ENCODE measurements around the gene OR14A2.
A peak's percentile ranks its signal among the peaks of the same experiment; 100 is the strongest.

Gene OR14A2

GRCh38 chr1:247701338-247701737 is 46.6 kb downstream of the OR14A2 start:
- Histone ChIP-seq H3K14ac (ENCODE audit: low read length in 2 of 2) (no peak overlapping the region), H3K9ac (ENCODE audit: low read length) (no peak overlapping the region), H2BK120ac (ENCODE audit: low read depth, low read length) (no peak overlapping the region), H3K23ac (ENCODE audit: low read length in 2 of 2) (no peak overlapping the region), H3K18ac (ENCODE audit: low read depth in 1 of 2, low read length in 2 of 2) (no peak overlapping the region), H3K79me1 (replicated peaks; ENCODE audit: low read length, poor library complexity, severe bottlenecking) (no peaks in the 10 kb centered on the region), H2BK15ac (ENCODE audit: low read depth, poor library complexity, severe bottlenecking) (no peak overlapping the region), H2AK5ac (ENCODE audit: low read length, severe bottlenecking) (no peak overlapping the region), H2BK5ac (ENCODE audit: low read depth, low read length, poor library complexity, severe bottlenecking) (no peak overlapping the region), H3K4me2 (ENCODE audit: low read length, poor library complexity, severe bottlenecking) (no peak overlapping the region), H2BK12ac (ENCODE audit: low read length in 2 of 2) (no peak overlapping the region), H3K9me3 (ENCODE audit: control insufficient read depth, low read length) (peaks cover 36% of the 10 kb centered on the region), H3K27ac (ENCODE audit: low read length, poor library complexity, severe bottlenecking) (no peak overlapping the region), H3K36me3 (ENCODE audit: control insufficient read depth in 1 of 2, insufficient read depth in 2 of 2, low read depth in 1 of 2, low read length in 2 of 2) (no peaks in the 10 kb centered on the region), H4K91ac (ENCODE audit: low read length) (no peak overlapping the region), H4K8ac (ENCODE audit: low read length) (no peak overlapping the region), H3K4me3 (ENCODE audit: insufficient read depth in 1 of 2, low read depth in 1 of 2, low read length in 2 of 2) (no peak overlapping the region), H3K4me1 (ENCODE audit: control insufficient read depth, insufficient read depth, low read depth, low read length) (no peaks in the 10 kb centered on the region), H2AFZ (ENCODE audit: low read depth, low read length) (no peak overlapping the region), H3K27me3 (ENCODE audit: control insufficient read depth in 1 of 2, insufficient read depth in 1 of 2, low read length in 2 of 2) (no peaks in the 10 kb centered on the region), H3K4ac (ENCODE audit: low read depth in 1 of 2, low read length in 2 of 2) (no peak overlapping the region)
- 100% methylated on average over 1 of the region's 1 CpG for WGBS
- no peak for DNase-seq

DNA sequence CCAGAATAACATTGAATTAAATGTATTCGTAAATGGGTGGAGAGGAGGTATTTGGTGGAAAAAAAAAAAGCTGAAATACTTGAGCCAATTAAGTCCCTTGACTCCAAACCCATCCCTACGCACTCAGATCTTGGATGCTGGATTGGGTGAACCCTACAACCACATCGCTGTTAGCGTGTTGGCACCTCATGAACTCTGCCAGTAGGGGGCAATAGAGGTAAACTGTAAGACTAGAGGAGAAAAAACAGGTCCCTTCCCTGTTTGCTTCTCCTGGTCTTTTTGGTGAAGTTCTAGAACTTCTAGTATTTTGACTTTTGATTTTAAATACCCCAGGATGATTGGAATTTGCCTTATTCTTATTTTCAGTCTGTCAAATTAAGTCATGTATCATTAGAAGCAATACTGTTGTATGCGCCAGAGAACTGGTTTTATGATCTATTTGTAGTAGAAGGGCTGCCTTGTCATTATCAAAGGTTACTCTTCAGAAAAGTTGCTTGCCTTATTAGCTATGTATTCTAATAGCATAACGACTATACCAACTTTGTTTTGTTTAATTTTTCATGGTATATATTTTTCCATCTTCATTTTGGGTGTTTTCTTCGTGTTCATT is 66.5 kb downstream of the OR14A2 start:
- no peaks in the 10 kb centered on the region for H3K4me1 ChIP-seq (ENCODE audit: control insufficient read depth, insufficient read depth, low read depth, low read length)
- H3K27ac ChIP-seq (ENCODE audit: low read length, poor library complexity, severe bottlenecking), result no peak overlapping the region
- peak; percentile 23 for DNase-seq
- H2BK120ac ChIP-seq (ENCODE audit: low read depth, low read length), result no peak overlapping the region
- no peaks in the 10 kb centered on the region for H3K79me1 ChIP-seq (replicated peaks; ENCODE audit: low read length, poor library complexity, severe bottlenecking)
- H3K27me3 ChIP-seq (ENCODE audit: control insufficient read depth in 1 of 2, insufficient read depth in 1 of 2, low read length in 2 of 2), result no peaks in the 10 kb centered on the region
- H3K4ac ChIP-seq (ENCODE audit: low read depth in 1 of 2, low read length in 2 of 2), result no peak overlapping the region
- H3K9ac ChIP-seq (ENCODE audit: low read length), result no peak overlapping the region
- H3K18ac ChIP-seq (ENCODE audit: low read depth in 1 of 2, low read length in 2 of 2), result no peak overlapping the region
- no peak overlapping the region for H3K4me3 ChIP-seq (ENCODE audit: insufficient read depth in 1 of 2, low read depth in 1 of 2, low read length in 2 of 2)
- no peaks in the 10 kb centered on the region for H3K36me3 ChIP-seq (ENCODE audit: control insufficient read depth in 1 of 2, insufficient read depth in 2 of 2, low read depth in 1 of 2, low read length in 2 of 2)
- no peak overlapping the region for H3K4me2 ChIP-seq (ENCODE audit: low read length, poor library complexity, severe bottlenecking)
- H3K23ac ChIP-seq (ENCODE audit: low read length in 2 of 2), result no peak overlapping the region
- no peak overlapping the region for H3K14ac ChIP-seq (ENCODE audit: low read length in 2 of 2)
- H2BK5ac ChIP-seq (ENCODE audit: low read depth, low read length, poor library complexity, severe bottlenecking), result no peak overlapping the region
- no peaks in the 10 kb centered on the region for H3K9me3 ChIP-seq (ENCODE audit: control insufficient read depth, low read length)
- 32% methylated on average over 3 of the region's 7 CpGs for WGBS
- H2AK5ac ChIP-seq (ENCODE audit: low read length, severe bottlenecking), result no peak overlapping the region
- H2BK15ac ChIP-seq (ENCODE audit: low read depth, poor library complexity, severe bottlenecking), result no peak overlapping the region
- H4K8ac ChIP-seq (ENCODE audit: low read length), result no peak overlapping the region
- no peak overlapping the region for H2BK12ac ChIP-seq (ENCODE audit: low read length in 2 of 2)
- no peak overlapping the region for H2AFZ ChIP-seq (ENCODE audit: low read depth, low read length)
- H4K91ac ChIP-seq (ENCODE audit: low read length), result no peak overlapping the region

GRCh38 chr1:247680171-247680570 is 67.8 kb downstream of the OR14A2 start:
- no peak overlapping the region for H2BK5ac ChIP-seq (ENCODE audit: low read depth, low read length, poor library complexity, severe bottlenecking)
- H3K4me2 ChIP-seq (ENCODE audit: low read length, poor library complexity, severe bottlenecking), result no peak overlapping the region
- peaks cover 7% of the 10 kb centered on the region for H3K9me3 ChIP-seq (ENCODE audit: control insufficient read depth, low read length)
- no peaks in the 10 kb centered on the region for H3K79me1 ChIP-seq (replicated peaks; ENCODE audit: low read length, poor library complexity, severe bottlenecking)
- no peak for DNase-seq
- H2BK15ac ChIP-seq (ENCODE audit: low read depth, poor library complexity, severe bottlenecking), result no peak overlapping the region
- H3K4me3 ChIP-seq (ENCODE audit: insufficient read depth in 1 of 2, low read depth in 1 of 2, low read length in 2 of 2), result no peak overlapping the region
- no peak overlapping the region for H3K18ac ChIP-seq (ENCODE audit: low read depth in 1 of 2, low read length in 2 of 2)
- H3K27me3 ChIP-seq (ENCODE audit: control insufficient read depth in 1 of 2, insufficient read depth in 1 of 2, low read length in 2 of 2), result no peaks in the 10 kb centered on the region
- H3K36me3 ChIP-seq (ENCODE audit: control insufficient read depth in 1 of 2, insufficient read depth in 2 of 2, low read depth in 1 of 2, low read length in 2 of 2), result no peaks in the 10 kb centered on the region
- H4K8ac ChIP-seq (ENCODE audit: low read length), result no peak overlapping the region
- H3K4ac ChIP-seq (ENCODE audit: low read depth in 1 of 2, low read length in 2 of 2), result no peak overlapping the region
- no peak overlapping the region for H3K23ac ChIP-seq (ENCODE audit: low read length in 2 of 2)
- 69% methylated on average over 4 of the region's 4 CpGs for WGBS
- H4K91ac ChIP-seq (ENCODE audit: low read length), result no peak overlapping the region
- H3K4me1 ChIP-seq (ENCODE audit: control insufficient read depth, insufficient read depth, low read depth, low read length), result no peaks in the 10 kb centered on the region
- H3K9ac ChIP-seq (ENCODE audit: low read length), result no peak overlapping the region
- no peak overlapping the region for H2AFZ ChIP-seq (ENCODE audit: low read depth, low read length)
- H3K14ac ChIP-seq (ENCODE audit: low read length in 2 of 2), result no peak overlapping the region
- no peak overlapping the region for H2BK120ac ChIP-seq (ENCODE audit: low read depth, low read length)
- H2BK12ac ChIP-seq (ENCODE audit: low read length in 2 of 2), result no peak overlapping the region
- H2AK5ac ChIP-seq (ENCODE audit: low read length, severe bottlenecking), result no peak overlapping the region
- H3K27ac ChIP-seq (ENCODE audit: low read length, poor library complexity, severe bottlenecking), result no peak overlapping the region

- Histone ChIP-seq H3K4me3 (ENCODE audit: insufficient read depth in 1 of 2, low read depth in 1 of 2, low read length in 2 of 2) (no peak within 1 kb of the TSS), H4K8ac (ENCODE audit: low read length) (no peak within 1 kb of the TSS), H3K23ac (ENCODE audit: low read length in 2 of 2) (no peak within 1 kb of the TSS), H3K4me2 (ENCODE audit: low read length, poor library complexity, severe bottlenecking) (no peak within 1 kb of the TSS), H2AFZ (ENCODE audit: low read depth, low read length) (no peak within 1 kb of the TSS), H3K27me3 (ENCODE audit: control insufficient read depth in 1 of 2, insufficient read depth in 1 of 2, low read length in 2 of 2) (no peaks in the 10 kb centered on the region), H2BK5ac (ENCODE audit: low read depth, low read length, poor library complexity, severe bottlenecking) (no peak within 1 kb of the TSS), H2BK15ac (ENCODE audit: low read depth, poor library complexity, severe bottlenecking) (no peak within 1 kb of the TSS), H3K27ac (ENCODE audit: low read length, poor library complexity, severe bottlenecking) (no peak within 1 kb of the TSS), H3K9me3 (ENCODE audit: control insufficient read depth, low read length) (peaks cover 9% of the 10 kb centered on the region), H3K9ac (ENCODE audit: low read length) (no peak within 1 kb of the TSS), H2BK120ac (ENCODE audit: low read depth, low read length) (no peak within 1 kb of the TSS), H3K36me3 (ENCODE audit: control insufficient read depth in 1 of 2, insufficient read depth in 2 of 2, low read depth in 1 of 2, low read length in 2 of 2) (no peaks in the 10 kb centered on the region), H3K18ac (ENCODE audit: low read depth in 1 of 2, low read length in 2 of 2) (no peak within 1 kb of the TSS), H3K14ac (ENCODE audit: low read length in 2 of 2) (no peak within 1 kb of the TSS), H3K4ac (ENCODE audit: low read depth in 1 of 2, low read length in 2 of 2) (no peak within 1 kb of the TSS), H3K4me1 (ENCODE audit: control insufficient read depth, insufficient read depth, low read depth, low read length) (no peaks in the 10 kb centered on the region), H3K79me1 (replicated peaks; ENCODE audit: low read length, poor library complexity, severe bottlenecking) (no peaks in the 10 kb centered on the region), H2BK12ac (ENCODE audit: low read length in 2 of 2) (no peak within 1 kb of the TSS), H2AK5ac (ENCODE audit: low read length, severe bottlenecking) (no peak within 1 kb of the TSS), H4K91ac (ENCODE audit: low read length) (no peak within 1 kb of the TSS)
- DNase-seq, result no peak
- WGBS, result 53% methylated on average over 1 of the region's 1 CpG
These were observed 68.3 kb downstream of the OR14A2 start, which contains the start of gene OR13G1 for GRCh38 chr1:247679639-247680038. Gene OR13G1 (minus strand): TSS chr1:247679739. CDS start chr1:247673041, 6,698 bp downstream.
